HG03135 (cell line): ENCODE data around the gene POMGNT2.

Experiments
- ATAC-seq: cut with Tn5 transposase; IDR thresholded peaks from one replicate; pipeline ENCODE4 v1.9.1; 2021; ENCODE audit warnings: mild to moderate bottlenecking, moderate library complexity; ENCODE audit not compliant: unreplicated experiment

POMGNT2 gene

DNA sequence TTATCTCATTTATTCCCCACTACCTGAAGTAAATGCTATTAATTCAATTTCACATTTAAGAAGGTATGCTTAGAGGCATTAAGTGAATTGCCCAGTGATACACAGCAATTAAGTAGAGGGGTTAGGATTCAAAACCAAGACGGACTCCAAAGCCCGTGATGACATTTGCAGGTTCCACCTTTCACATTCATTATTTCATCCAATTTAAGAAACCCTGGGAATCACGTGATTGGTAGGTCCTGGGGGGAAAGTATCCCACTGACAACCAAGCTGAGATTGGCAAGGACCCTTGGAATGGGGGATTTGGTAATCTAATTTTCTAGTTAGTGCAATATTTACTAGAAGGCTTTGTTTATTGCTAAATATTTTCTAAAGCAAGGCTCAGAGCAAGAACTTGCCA, 1.8 kb downstream of the POMGNT2 start:
- ATAC-seq, result no peak

DNA sequence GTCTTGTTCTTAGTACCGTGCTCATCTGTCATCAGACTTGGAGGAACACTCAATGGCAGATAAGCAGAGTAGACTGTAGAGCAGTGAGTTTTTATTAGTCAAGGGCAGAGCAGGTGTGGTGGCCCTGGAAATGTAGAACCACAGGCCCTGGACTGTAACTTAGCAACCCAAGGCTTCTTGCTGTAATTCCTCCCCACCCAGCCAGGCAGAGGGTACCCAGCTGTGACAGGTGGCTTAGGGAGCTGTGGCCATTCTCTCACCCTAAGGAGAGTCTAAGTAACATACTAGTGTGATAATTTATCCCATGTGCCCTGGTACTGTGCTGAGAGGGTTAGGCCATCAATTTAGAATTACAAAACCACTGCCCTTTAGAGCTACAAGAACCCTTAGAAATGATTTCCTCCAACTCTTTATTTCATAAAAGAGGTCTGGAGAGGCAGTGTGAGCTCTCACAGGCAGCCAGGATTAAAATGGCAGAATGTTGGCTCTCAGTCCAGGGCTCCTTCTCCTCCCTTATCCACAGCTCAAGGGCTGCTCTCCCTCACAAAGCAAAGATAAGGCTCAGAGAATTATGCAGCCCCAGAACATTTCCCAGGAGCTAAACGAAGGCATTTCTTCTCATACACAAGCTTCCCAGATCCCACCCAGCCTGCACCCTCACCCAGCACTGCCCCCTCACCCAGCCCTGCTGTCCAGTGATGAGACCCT, 3.0 kb downstream of the POMGNT2 start:
- ATAC-seq, result no peak

DNA sequence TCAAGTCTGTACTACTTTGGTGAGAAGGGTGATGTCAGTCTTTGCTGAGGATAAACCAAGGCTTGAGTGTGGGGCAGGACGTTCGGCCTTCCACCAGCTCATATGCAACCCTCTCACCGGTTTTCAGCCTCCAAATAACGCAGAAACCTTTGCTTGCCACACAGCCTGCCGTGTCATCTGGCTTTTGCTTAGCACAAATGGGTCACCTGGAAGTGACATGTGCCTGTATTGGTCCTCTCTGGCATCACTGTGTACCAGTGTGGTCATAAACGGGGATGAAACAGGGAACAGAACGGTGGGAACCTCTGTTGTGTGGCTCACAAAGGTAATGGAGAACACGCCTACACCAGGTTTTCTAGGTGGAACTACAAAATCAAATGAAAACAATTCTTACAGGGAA, 7.1 kb downstream of the POMGNT2 start:
- no peak for ATAC-seq

DNA sequence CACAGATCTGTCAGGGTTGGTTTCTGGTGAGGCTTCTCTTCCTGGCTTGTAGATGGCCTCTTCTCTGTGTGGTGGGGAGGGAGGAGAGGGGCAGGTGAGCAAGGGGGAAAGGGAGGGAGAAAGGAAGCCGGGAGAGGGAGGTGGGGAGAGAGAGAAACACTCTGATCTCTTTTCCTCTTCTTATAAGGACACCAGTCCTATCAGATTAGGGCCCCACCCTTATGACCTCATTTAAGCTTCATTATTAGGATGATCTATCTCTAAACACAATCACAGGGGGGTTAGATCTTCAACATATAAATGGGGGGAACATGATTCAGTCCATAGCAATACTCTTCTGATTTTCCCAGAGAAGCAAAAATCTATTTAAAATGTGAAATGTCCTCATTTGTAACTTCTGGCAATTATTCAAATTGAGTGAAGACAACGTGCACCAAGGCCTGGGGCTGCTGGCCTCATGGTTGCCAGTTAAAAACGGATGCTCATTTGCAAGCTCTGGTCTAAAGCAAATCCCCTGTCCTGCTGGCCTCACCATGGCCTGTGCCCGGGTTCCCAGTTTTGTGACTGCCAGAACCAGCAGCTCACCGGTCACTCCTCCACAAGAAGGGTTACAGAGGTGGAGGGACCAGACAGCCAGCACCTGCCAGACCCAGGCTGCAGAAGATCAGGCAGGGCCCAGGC, 8.3 kb downstream of the POMGNT2 start:
- ATAC-seq, result no peak

DNA sequence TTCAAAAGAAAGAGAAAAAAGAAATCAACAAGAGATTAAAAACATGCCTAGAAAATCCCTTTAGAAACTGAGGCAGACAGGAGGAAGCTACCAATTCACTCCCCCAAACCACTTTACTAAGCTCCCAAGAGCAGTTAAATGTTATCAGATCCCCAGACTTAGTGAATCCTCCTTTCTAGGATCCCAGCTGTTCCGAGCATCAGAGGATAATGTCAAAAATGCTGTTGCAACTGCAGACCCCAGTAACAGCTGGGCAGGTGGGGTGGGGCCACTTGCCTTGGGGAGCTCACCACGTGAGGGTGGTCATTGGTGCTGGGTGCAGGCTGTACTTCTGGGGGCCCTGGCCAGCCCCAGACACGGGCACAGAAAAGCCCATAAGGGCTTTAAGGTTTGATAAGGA, 9.1 kb downstream of the POMGNT2 start:
- ATAC-seq, result no peak

DNA sequence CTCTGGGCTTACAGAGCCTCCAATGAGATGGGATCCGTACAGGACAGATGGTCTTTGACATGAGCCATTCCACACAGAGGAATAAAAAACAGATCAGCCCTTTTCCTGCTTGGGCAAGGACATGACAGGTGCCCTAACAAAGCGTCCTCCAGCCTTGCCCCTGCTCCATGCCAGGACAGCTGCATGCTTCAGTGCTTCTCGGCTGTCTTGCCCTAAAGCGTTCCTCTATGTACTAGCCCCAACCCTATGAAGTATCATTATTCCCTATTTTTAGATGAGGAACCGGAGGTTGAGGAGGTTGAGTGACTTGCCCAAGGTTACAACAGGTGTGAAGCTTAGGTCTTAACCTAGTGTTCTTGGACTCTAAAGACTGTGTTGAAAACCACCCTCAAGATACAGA, 10.5 kb downstream of the POMGNT2 start:
- no peak for ATAC-seq

DNA sequence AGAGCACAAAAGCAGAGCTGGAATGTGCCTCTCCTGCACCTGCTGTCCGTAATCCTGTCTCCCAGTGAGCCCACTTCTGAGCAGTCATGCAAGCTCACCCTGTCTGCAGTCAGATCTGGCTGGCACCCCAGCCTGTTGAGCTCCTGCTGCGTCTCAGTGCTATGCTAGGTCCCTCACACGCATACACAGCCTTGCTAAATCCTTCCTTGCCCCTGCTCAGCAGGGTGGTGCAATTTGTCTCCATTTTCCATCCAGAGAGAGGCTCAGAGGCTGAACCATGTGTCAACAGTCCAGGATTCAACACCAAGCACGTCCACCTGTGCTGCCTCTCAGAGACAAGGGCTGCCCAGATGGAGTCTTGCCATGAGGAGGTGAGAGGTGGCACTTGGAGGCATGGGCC, 11.0 kb downstream of the POMGNT2 start:
- no peak for ATAC-seq

DNA sequence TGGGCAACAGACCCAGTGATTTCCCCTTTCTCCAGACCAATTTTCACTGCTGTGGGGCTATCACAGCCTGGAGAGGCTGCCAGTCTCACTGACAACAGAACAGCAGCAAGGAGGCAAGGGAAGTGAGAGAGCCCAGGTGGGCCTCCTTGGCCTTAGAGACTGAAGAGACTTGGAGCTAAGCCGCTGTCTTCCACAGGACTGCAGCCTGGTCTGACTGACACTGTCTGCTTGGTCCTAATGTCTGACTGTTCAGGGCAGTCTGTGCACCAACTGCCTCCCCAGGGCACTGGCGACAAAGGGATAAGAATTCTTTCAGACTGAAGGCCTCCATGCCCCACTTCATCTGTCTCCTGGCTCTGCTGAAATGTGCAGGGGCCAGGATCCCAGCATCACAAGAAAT, 11.5 kb downstream of the POMGNT2 start:
- ATAC-seq, result no peak

DNA sequence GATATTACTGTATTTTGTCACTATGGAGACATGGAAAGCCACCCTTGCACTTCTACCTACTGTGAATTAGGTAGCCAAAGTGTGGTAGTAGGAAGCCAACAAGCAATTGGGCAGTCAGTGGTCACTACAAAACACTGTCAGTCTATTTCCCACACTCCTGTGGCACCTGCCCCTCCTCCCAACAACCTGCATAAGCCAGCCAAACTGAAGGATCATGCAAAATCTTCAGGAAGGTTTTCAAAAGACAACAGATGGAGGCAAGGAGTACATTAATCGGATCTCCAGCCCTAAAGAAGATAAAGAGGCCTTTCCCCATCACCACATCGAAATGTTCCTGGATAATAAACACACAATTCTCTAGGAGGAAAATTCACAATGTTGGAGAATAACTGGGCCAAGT, 11.9 kb downstream of the POMGNT2 start:
- no peak for ATAC-seq

DNA sequence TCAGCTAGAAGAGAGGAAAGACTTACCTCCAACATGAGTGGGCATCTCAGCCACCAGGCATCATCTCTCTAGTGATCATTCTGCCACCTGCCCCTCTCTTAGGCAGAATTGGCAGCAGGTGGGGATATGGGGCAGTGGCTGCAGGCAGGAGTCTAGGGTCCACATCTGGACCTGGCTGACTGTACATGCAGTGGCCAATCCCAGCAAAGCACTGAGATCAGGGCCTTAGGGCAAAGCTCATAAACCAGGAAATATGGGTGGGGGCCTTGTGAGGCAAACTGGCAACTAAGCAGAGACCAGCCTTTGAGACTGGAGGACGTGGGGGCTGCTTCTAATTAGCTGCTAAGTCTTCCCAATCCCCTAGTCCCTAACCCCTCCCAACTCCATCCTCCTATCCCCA, 12.9 kb downstream of the POMGNT2 start:
- no peak for ATAC-seq

DNA sequence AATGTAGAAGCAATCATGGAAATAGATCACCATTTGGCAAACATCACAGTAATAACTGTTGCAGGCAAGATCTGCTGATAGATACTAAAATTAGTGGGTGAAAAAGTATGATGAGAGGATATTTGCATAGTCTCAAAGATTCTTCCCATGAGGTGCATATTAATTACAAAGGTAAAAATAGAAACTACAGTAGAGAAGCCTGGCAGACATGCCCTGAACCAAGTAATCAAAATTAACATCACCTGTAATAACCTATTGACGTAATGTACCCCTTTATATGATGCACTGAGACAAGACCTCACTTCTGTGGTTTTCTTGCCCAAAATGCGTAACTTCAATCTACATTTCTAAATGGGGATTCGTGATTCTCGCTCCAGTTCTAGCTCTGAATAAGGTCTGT, 14.4 kb downstream of the POMGNT2 start:
- no peak for ATAC-seq

DNA sequence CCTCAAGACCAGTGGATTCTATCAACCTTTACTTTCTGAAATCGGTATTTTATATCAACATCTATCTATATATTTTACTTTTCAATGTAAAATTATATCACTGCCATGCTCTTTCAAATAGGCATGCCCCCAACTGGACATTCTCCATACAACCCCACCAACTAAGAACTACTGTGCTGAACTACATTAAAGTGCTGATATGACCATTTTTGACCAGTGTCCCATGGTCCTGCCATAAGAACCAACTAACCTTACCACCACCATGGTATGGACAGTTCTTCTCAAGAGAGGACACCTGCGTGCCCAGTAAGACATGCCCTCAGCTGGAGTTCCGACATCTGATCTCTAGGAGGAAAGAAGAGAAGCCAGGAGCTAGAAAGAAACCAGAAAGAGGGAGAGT, 15.6 kb downstream of the POMGNT2 start:
- ATAC-seq, result no peak

DNA sequence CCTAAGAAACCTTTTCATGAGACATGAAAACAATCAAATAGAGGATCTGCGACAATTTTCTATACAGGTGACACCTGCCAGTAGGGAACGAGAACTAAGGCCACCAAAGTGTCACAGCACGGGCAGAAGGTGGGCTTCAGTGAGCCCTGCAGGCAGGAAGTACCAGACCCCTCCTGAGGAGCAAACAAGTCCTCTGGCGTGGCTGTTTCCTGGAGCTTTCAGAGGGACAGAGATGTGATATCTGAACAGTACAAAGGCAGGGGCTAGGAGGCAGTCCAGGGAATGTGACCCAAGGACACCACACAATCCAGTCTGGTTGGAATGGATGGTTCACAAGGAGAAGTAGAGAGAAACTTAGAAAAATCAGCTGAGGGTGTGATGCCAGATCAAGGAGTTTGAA, 16.8 kb downstream of the POMGNT2 start:
- no peak for ATAC-seq

DNA sequence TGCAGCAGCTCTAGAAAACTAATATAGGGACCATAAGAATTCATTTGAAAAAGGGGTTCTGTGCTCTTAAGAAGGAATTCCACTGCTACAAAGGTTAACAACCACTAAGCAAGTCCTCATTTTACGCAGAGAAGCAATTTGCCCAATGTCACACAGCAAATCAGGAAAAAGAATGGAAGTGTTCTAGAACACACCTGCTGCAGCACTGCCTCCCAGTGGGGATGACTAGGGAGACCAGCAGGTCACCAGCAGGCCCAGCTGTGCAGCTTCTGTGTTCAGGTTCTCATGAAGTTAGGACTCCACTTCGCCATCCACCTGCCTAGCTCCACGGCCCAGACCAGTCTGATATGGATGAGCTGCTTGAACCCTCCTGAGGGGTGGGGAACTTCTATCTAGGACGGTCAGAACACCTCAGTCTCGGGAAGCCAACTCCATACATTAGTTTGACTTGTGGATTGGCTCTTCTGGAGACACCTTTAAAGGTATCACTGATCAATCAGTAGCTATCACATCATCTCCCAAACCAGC, 18.6 kb downstream of the POMGNT2 start:
- no peak for ATAC-seq

DNA sequence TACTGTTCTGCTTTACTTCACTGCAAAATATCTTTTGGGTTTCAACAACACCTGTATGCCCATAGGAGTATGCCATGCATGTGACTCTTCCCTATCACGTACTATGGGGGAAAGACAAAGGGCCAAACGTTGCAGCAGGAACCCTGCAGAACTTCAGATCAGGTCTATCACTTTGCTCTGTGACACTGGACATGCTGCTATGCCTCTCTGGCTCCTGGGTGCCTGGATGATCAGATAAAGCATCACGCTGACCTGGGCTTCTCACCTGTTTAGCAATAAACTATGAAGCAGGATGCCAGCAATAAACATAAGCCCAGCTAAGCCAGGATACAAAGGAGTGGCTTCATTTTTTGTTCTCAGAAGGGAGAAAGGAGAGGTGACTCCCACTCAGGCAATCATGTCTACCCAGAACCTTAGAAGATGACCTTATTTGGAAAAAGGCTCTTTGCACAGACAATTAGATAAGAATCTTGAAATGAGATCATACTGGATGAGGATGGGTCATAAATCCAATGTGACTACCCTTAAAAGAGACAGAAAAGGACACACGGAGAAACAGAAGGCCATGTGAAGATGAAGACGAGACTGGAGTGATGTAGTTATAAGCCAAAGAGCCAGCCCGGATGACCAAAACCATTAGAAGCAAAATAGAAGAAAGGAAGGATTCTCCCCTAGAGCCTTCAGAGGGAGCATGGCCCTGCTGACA, 19.3 kb downstream of the POMGNT2 start:
- ATAC-seq, result no peak

DNA sequence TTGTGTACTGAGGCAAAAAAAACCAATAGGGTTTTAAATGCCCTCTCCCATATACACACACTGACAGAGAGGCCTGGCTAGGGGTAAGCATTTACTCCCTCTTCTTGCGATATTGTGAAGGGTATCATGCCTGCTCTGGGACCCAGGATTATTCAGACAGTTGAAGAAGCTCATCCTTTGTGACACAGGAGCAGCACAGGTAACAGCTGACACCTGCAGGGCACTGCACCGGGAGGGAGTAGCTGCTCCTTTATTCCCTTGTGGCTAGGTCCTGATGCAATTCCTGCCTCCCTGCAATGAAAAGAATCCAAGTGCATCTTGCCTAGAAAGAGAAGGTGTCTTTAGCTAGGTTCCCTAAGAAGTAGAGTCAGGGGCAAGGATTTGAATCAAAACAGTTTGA, 23.4 kb downstream of the POMGNT2 start:
- ATAC-seq, result no peak

DNA sequence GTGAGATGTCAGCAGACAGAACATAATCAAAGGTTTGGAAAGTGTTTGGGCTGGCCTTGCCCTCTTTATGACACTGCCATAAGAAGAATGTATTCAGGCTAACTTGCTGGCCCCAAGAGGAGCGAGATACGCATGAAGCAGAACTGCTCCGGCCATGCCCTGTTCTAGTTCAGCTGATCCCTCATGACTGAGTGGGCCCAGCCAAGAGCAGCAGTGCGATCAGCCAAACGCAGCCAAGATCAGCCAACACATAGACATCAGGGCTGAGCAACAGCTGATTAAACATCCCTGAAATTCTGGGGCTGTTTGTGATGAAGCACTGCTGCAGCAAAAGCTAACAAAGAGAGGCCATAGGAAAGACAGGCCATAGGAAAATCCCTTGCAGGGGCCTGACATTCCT, 24.1 kb downstream of the POMGNT2 start:
- no peak for ATAC-seq

DNA sequence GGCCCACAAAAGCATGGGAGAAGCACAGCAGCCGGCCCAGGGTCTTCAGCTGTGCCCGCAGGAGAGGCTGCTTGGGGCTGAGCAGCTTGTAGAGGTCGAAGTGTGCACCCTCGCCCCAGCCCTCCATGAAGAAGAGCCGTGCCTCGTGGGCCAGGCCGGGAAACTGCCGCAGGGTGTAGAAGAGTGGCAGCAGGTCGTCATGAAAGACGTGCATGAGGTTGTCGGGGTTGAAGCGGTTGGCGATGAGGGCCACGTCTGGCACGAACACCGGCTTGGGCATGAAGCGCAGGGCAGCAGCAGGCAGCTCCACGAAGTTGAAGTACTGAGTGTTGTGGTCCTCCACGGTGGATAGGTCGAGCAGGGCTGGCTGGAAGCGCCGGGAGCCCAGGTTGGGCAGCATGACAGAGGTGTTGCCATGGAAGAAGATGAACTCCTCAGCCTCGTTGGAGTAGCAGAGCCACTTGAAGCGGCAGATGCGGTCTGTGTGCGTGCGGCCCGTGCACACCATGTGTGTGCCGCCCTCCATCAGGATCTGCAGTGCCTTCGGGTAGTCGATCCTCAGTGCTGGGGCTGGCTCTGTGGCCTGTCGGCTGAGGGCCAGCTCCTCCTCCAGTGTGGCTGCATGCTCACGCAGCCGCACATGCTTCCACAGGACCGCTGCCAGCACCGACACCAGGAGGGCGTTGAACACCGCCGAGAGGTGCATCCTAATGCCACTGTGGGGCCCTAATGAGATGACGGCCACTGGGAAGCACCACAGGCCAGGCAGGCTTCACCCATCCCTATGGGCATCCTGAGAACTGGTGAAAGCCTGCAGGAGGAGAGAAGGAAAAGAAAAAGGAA, 24.9 kb downstream of the POMGNT2 start:
- ATAC-seq, result no peak

DNA sequence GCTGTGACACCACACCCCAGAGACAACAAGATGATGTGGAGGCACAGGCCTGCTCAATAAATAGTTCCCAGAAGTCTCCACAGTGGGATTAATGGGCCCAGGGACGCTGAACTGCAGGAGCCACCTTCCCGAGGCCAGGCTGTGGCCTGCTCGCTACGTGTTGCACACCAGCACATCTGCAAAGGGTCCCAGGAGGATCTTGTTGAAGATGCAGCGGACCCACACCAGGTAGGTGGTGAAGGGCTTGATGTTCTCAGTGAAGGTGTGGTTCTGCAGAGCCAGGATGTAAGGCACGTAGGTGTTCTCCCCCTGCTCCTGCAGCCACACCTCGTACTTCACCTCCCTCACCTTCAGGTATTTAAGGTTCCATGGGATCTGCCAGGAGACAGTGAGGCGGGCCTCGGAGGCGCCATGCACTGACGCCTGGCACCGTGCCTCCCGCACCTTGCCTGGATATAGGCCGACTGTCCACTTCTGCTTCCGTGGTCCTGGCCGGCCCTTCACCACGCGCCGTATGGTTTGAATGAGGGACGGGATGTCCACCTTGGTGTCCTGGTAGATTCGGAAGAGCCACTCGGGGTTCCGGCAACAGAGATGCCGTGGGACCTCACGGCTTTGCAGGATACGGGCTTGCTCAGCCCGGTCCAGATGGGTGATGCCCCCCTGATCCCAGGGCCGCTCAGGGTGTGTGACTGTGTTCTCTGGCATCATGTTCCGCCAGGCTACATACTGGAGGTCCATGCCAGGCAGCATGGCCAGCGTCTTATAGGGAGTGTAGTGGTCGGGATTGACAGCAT, 26.1 kb downstream of the POMGNT2 start:
- ATAC-seq, result no peak

DNA sequence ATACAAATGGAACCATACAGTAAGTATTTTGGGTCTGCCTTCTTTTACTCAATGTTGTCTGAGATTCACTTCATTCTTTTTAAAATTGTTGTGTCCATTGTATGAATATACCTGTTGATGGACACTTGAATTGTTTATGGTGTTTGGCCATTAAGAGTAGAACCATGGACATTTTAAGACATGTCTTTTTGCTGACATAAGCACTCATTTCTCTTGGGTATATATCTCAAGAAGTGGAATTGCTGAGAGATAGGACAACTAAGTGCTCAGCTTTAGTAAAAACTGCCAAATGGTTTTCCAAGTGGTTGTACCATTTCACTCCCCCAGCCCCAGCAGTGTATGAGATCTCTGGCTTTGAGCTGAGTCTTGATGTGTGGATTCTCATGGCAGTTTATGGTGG, 28.2 kb downstream of the POMGNT2 start:
- no peak for ATAC-seq
